A549 treated with GW870086 at 1 μM for 4 hours (cell line): ENCODE measurements around the gene ZNF579. TPM values are rescaled to one million over a fixed set of nuclear protein-coding genes. Genes with fewer than 3 reads are reported as not detected.

ENCODE experiments used
- total RNA-seq: library from RNA; stranded (reverse); fragments of 200-300 nt; extraction: Qiagen RNA extraction; gene quantifications from 5 replicates; pipeline ENCODE4 v1.2.3, GENCODE V29; 2022; ENCODE audit warnings: low read depth

The ZNF579 gene, protein sequence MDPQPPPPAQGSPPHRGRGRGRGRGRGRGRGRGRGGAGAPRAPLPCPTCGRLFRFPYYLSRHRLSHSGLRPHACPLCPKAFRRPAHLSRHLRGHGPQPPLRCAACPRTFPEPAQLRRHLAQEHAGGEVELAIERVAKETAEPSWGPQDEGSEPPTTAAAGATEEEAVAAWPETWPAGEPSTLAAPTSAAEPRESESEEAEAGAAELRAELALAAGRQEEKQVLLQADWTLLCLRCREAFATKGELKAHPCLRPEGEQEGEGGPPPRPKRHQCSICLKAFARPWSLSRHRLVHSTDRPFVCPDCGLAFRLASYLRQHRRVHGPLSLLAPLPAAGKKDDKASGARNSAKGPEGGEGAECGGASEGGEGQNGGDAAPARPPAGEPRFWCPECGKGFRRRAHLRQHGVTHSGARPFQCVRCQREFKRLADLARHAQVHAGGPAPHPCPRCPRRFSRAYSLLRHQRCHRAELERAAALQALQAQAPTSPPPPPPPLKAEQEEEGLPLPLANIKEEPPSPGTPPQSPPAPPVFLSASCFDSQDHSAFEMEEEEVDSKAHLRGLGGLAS
- 20.1 to 37.6 TPM (median 28.4 TPM) in 5 replicates for total RNA-seq

DNA sequence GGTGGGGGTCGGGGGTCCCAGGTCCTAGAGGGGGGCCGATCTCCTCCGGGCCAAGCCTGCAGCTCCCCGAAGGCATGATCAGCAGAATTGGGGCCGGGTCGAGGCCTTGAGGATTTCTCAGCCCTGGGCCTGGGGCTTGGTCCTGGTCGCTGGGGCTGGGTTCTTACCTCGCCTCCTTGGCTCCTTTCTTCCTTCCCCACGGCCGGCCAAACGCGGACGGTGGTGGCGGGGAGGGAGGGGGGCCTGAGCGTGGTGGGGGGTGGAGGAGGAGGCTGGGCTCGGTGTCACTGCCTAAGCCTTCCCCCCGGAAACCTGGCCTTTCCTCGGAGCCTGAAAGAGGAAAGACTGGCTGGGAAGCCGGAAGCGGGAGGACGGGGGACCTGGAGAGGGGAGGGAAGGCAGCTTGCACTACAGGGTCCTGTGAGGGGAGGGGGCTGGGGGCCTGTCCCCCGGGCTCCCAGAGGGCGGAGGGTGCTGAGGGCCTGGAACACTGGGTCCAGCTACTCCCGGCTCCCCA, at the start of gene ZNF579:
Gene ZNF579 (minus strand): TSS at position 221 of the 517 bp plus-strand sequence. CDS start 1,209 bp downstream, outside the sequence.

DNA sequence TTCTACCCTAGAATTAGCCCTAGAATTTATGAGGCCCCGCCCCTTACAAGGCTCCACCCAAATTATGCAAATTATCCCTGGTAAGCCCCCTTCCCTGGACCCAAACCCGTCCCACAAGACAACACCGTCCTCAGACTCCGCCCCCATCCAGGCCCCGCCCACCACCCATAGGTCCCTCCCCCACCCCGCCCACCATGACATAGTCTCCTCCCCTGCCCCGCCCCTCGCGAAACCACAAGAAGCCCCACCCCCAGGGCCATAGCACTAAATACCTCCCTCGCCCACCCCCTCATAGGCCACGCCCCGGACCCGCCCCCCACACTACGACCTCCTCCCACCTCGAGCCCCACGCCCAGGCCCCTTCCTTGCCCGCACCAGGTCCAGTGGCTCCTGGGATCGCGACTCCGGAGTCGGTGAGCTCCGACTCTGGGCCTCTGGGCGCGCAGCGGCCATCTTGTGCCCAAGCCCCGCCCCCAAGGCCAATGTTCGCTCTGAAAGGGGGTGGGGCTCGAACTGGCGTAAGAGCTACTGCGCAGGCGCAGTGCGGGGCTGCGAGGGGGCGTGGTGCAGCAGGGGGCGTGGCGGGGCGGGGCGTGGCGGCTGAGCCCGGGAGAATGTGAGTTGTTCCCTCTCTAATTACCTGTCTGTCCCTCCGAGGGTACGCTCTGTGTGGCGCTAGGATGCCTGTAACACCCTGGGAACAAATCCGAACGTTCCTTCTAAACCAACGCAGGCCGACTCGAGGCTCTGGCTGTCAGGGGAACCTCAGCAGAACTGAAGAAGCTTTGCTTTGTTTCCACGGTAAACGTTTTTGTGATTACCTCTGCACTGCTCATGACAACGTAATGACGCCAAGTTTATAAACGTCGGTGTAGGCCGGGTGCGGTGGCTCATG, 43.7 kb upstream of the ZNF579 start, which contains the start of gene ZNF784:
Gene ZNF784 (minus strand): TSS at position 458 of the 895 bp plus-strand sequence. CDS start 5 bp downstream, at position 453.

DNA sequence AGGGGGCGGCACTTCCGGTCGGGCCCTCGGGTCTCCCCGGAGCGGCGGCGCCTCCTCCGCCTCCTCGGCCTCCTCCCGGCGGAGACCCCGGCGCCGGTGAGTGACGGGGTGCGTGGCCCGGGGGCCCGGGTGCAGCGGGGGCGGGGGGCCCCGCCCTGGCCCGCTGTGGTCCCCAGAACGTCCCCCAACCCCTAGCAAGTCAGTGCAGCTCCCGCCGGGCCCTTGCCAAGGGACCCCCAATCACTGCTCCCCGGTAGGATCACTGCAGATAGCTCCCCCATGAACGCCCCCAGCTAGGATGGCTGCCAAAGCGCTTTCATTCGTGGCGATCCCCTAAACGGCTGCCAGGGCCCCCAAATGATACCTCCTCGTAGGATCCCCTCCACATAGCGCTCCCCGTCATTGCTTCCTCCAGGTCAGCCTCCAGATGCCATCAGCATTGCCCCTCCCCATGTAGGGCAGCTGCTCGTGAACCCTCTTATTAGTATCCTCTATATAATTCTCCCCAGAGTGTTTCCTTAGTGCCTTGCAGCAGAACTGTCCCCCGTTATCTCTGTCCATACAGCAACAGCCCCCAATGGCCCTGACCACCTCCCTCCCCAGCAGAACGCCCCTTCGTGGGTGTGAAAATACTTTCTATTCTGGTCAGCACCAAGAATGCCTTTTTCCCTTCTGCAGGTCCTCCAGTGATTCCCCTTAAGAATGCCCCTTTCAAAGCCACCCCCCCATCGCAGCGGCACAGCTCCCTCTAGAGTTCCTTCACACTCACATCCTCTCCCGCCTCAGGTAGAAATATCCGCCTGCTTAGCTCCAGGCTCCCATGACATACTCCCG, 25.2 kb upstream of the ZNF579 start, which contains the start of gene ZNF865:
Gene ZNF865 (plus strand): TSS at position 11 of the 834 bp plus-strand sequence. CDS start 7,972 bp downstream, outside the sequence.

DNA sequence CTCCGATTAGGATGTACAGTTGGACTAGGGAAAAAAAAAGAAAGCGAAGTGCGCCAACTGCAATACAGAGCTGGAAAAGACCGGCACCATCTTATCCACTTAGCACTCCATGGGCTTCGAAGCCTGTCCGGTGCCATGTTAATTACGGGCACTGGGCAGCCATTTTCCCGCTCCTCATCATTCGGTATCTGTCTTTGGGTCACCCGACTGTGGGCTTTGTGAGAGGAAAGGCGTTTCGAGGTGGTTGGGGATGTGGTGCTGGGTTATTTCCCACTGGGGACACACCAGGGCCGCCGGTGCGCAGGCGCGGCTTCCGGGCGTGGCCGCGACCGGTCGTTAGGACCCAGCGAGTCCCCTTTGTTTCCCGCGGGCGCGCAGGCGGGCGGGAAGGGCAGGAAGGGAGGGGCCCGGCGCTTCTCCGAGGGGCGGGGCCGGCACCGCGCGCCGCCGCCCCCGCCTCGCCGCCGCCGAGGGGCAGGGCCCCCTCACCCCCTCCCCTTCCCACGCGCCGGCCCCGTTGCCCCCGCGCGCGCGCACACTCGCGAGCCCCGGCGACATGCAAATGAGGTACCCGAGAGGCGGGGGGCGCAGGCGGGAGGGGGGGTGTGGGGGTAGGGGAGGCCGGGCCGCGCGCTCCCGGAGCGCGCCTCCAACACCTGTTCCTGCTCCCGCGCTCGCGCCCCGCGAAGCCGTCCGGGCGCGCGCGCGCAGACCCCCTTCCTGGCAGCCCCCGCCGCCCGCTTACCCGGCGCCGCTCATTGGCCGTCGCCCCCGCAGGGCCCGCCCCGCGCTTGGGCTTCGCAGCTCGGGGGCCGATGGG, 19.4 kb upstream of the ZNF579 start, which contains the start of gene ZNF524:
Gene ZNF524 (plus strand): TSS at position 447 of the 820 bp plus-strand sequence. CDS start 1,825 bp downstream, outside the sequence.

DNA sequence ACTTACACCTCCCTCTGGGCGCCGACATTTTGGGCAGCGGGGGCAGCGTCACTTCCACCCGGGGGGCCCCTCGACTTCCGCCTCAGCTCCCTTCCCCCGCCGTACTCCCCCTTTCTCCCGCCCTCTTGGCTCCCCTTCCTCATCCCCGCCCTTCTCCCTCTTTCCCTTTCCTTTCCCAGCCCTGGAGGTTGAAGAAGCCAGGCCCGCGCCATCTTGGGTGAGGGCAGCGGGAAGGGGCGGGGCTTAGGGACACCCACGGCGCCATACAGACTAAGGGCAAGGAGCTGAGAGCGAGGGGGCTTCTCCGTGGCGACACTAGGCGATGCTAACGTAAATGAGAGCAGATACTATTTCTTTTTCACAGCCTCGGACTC, 18.8 kb upstream of the ZNF579 start, which contains the start of gene FIZ1:
Gene FIZ1 (minus strand): TSS at position 50 of the 374 bp plus-strand sequence. CDS start 1,652 bp downstream, outside the sequence.

DNA sequence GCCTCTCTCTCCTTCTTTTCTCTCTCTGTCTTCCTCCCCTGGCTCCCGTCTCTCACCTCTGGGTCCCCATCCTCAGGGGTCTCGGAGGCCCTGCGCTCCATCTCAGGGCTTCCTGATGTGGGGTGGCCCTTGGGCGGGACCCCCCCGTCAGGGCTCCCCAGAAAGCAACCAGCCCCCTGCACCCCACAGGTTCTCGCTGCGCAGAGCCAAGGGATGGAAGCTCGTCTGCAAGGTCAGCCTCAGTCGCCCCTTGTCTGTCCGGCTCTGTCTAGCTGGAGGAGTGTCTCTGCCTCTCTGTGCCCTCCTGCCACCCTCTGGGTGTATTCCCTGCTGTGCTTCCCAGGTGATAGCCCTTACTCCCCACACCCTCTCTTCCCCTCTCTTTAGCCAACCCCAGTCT, 35.2 kb downstream of the ZNF579 start, which contains the start of gene SBK3:
Gene SBK3 (minus strand): TSS at position 101 of the 400 bp plus-strand sequence. CDS start 0 bp downstream, at position 101.

DNA sequence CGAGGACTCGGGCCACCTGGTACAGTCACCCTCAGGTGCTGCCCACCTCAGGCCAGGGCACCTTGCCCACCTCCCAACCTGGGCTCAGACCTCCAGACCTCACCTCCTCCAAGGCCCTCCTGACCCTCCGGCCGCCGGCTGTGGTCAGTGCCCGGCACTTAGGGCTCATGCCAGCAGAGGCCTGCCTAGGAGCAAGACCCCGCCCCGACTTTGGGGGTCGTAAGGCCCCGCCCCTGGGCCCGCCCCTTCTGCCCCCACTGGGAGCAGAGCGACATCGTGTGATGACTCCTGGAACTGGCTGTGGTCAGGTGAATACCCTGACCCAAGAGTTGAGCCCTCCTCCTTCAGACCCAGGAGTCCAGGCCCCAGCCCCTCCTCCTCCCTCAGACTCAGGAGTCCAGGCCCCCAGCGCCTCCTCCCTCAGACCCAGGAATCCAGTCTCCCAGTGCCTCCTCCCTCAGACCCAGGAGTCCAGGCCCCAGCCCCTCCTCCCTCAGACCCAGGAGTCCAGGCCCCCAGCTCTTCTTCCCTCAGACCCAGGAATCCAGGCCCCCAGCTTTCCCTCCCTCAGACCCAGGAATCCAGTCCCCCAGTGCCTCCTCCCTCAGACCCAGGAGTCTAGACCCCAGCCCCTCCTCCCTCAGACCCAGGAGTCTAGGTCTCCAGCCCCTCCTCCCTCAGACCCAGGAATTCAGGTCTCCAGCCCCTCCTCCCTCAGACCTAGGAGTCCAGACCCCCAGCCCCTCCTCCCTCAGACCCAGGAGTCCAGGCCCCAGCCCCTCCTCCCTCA, 43.5 kb downstream of the ZNF579 start, which contains the start of gene SBK2:
Gene SBK2 (minus strand): TSS at position 183 of the 790 bp plus-strand sequence. CDS start 839 bp downstream, outside the sequence.

Other genes with a start within 250 kb of the ZNF579 start
- gene KMT5C, start 241.0 kb downstream of the ZNF579 start, total RNA-seq, result 3.7 to 7.5 TPM (median 5.9 TPM) in 5 replicates
- gene COX6B2, start 226.1 kb downstream of the ZNF579 start, total RNA-seq, result 0.57 to 1.2 TPM (median 0.81 TPM) in 5 replicates
- 0.08 to 0.33 TPM (median 0.13 TPM) in 5 replicates for gene GARIN5B, start 217.6 kb downstream of the ZNF579 start, total RNA-seq
- 14.5 to 19.3 TPM (median 18.6 TPM) in 5 replicates for gene IL11, start 210.4 kb downstream of the ZNF579 start, total RNA-seq
- gene TMEM190, start 204.0 kb downstream of the ZNF579 start, total RNA-seq, result 0.94 to 2.2 TPM (median 1.7 TPM) in 5 replicates
- gene TMEM238, start 196.6 kb downstream of the ZNF579 start, total RNA-seq, result 2.8 to 9.2 TPM (median 7.0 TPM) in 5 replicates
- gene RPL28, start 194.9 kb downstream of the ZNF579 start, total RNA-seq, result 2,491 to 3,078 TPM (median 2,623 TPM) in 5 replicates
- 343 to 483 TPM (median 443 TPM) in 5 replicates for gene UBE2S, start 173.1 kb downstream of the ZNF579 start, total RNA-seq
- gene SHISA7, start 137.5 kb downstream of the ZNF579 start, total RNA-seq, result not detected in 5 replicates
- gene ISOC2, start 119.2 kb downstream of the ZNF579 start, total RNA-seq, result 51.3 to 61.4 TPM (median 58.4 TPM) in 5 replicates
- gene C19orf85, start 116.1 kb downstream of the ZNF579 start, total RNA-seq, result not detected in 5 replicates
- 4.5 to 7.2 TPM (median 6.7 TPM) in 5 replicates for gene ZNF628, start 104.2 kb downstream of the ZNF579 start, total RNA-seq
- gene NAT14, start 95.7 kb downstream of the ZNF579 start, total RNA-seq, result 34.8 to 57.0 TPM (median 55.0 TPM) in 5 replicates
- gene SSC5D, start 92.4 kb downstream of the ZNF579 start, total RNA-seq, result 0.35 to 0.82 TPM (median 0.57 TPM) in 5 replicates
- 1.3 to 2.3 TPM (median 1.8 TPM) in 5 replicates for gene SBK2, start 43.7 kb downstream of the ZNF579 start, total RNA-seq
- 1.3 to 1.9 TPM (median 1.6 TPM) in 5 replicates for gene SBK3, start 35.3 kb downstream of the ZNF579 start, total RNA-seq
- gene FIZ1, start 18.7 kb upstream of the ZNF579 start, total RNA-seq, result 20.5 to 24.3 TPM (median 23.6 TPM) in 5 replicates
- gene ZNF524, start 19.4 kb upstream of the ZNF579 start, total RNA-seq, result 12.5 to 17.5 TPM (median 16.0 TPM) in 5 replicates
- 7.6 to 13.0 TPM (median 12.1 TPM) in 5 replicates for gene ZNF865, start 24.8 kb upstream of the ZNF579 start, total RNA-seq
- gene ZNF784, start 43.7 kb upstream of the ZNF579 start, total RNA-seq, result 4.8 to 6.1 TPM (median 5.3 TPM) in 5 replicates
- gene ZNF580, start 60.2 kb upstream of the ZNF579 start, total RNA-seq, result 31.0 to 51.4 TPM (median 48.6 TPM) in 5 replicates
- 39.2 to 55.8 TPM (median 47.7 TPM) in 5 replicates for gene ZNF581, start 62.8 kb upstream of the ZNF579 start, total RNA-seq
- 13.7 to 19.1 TPM (median 18.0 TPM) in 5 replicates for gene CCDC106, start 67.4 kb upstream of the ZNF579 start, total RNA-seq
- gene U2AF2, start 74.2 kb upstream of the ZNF579 start, total RNA-seq, result 260 to 300 TPM (median 285 TPM) in 5 replicates
- gene EPN1, start 94.4 kb upstream of the ZNF579 start, total RNA-seq, result 130 to 211 TPM (median 195 TPM) in 5 replicates
- gene NLRP9, start 157.6 kb upstream of the ZNF579 start, total RNA-seq, result not detected in 5 replicates
- 0.53 to 1.2 TPM (median 0.97 TPM) in 5 replicates for gene RFPL4A, start 178.2 kb upstream of the ZNF579 start, total RNA-seq
- gene RFPL4AL1, start 188.3 kb upstream of the ZNF579 start, total RNA-seq, result 0.23 to 0.49 TPM (median 0.38 TPM) in 3 of 5 replicates, not detected in the others